A549 (cell line): ENCODE measurements around the gene SPTB.

Source experiments
- EHMT2 ChIP-seq: fragments of 200-600 bp; sonication (generic); IDR thresholded peaks from 2 replicates; pipeline ENCODE4 v1.6.1; 2016; ENCODE audit warnings: antibody characterized with exemption, low read depth, mild to moderate bottlenecking, moderate library complexity
- EP300 ChIP-seq, 2 experiments: fragments of >200 bp; sonication (Bioruptor Twin); formaldehyde crosslinking; IDR thresholded peaks; 2 replicates in 1 of 2; 3 replicates in 1 of 2; pipeline ENCODE4 v1.6.1; 2016 to 2017
- POLR2A ChIP-seq: IDR thresholded peaks from 2 replicates; pipeline ENCODE4 v1.6.1; 2012; ENCODE audit warnings: mild to moderate bottlenecking, low read length
- RCOR1 ChIP-seq: fragments of 150-350 bp; IDR thresholded peaks from 2 replicates; pipeline ENCODE4 v1.6.1; 2014; ENCODE audit warnings: antibody characterized with exemption, low read length, low read depth
- RFX5 ChIP-seq: fragments of 450-650 bp; IDR thresholded peaks from 2 replicates; pipeline ENCODE4 v1.7.1; 2014; ENCODE audit warnings: antibody characterized with exemption, mild to moderate bottlenecking, moderate library complexity
- RNF2 ChIP-seq: fragments of 200-600 bp; sonication (generic); IDR thresholded peaks from 2 replicates; pipeline ENCODE4 v1.6.1; 2016; ENCODE audit warnings: low read depth, mild to moderate bottlenecking, antibody characterized with exemption, moderate library complexity, borderline replicate concordance
- TF ChIP-seq, protein P1 (sequence below): fragments of 200-600 bp; sonication (generic); IDR thresholded peaks from 2 replicates; pipeline ENCODE4 v1.6.1; 2016; ENCODE audit warnings: antibody characterized with exemption, mild to moderate bottlenecking, moderate library complexity
- TF ChIP-seq, protein P2 (sequence below): fragments of >200 bp; sonication (Bioruptor Twin); formaldehyde crosslinking; IDR thresholded peaks from 3 replicates; pipeline ENCODE4 v1.5.1; 2016

DNA sequence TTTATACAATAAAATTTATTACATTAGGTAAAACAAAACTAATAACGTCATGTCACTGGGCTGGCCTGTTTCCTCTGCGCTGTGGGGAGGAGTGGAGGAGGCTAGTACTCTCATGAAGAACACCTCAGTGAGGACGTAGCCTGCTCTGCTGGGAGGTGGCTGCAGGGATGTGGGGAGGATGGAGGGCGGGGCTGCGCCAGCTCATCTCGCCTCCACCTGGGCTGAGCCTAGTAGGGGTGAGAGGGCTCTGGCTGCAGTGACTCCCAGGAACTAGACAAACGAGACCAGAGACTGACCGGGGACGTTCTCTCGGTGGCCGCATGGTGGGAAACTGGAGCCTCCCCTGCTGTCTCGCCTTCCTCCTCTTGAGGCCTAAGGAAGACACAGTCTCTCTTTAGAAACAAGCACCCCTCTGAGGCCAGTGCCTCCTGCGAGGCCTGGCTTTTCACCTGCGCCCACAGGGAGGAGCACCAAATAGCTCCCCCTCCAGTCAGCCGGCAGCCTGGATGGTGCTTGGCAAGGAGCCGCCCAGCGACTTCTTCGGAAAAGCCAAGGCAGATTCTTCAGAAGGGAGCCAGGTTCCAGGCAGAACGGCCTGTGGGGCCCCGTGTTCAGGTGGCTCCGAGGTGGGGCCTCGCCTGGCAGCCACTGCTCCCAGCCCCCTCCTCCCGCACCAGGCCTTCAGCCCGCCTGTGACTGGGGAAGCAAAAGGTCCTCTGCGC, 113.1 kb downstream of the SPTB start:
- TF ChIP-seq RFX5 (no peak), EHMT2 (no peak), RNF2 (no peak), POLR2A (no peak), RCOR1 (no peak), EP300 (IDR thresholded peaks at IDR 0.05) (no peak)
- TF ChIP-seq, protein P1, sequence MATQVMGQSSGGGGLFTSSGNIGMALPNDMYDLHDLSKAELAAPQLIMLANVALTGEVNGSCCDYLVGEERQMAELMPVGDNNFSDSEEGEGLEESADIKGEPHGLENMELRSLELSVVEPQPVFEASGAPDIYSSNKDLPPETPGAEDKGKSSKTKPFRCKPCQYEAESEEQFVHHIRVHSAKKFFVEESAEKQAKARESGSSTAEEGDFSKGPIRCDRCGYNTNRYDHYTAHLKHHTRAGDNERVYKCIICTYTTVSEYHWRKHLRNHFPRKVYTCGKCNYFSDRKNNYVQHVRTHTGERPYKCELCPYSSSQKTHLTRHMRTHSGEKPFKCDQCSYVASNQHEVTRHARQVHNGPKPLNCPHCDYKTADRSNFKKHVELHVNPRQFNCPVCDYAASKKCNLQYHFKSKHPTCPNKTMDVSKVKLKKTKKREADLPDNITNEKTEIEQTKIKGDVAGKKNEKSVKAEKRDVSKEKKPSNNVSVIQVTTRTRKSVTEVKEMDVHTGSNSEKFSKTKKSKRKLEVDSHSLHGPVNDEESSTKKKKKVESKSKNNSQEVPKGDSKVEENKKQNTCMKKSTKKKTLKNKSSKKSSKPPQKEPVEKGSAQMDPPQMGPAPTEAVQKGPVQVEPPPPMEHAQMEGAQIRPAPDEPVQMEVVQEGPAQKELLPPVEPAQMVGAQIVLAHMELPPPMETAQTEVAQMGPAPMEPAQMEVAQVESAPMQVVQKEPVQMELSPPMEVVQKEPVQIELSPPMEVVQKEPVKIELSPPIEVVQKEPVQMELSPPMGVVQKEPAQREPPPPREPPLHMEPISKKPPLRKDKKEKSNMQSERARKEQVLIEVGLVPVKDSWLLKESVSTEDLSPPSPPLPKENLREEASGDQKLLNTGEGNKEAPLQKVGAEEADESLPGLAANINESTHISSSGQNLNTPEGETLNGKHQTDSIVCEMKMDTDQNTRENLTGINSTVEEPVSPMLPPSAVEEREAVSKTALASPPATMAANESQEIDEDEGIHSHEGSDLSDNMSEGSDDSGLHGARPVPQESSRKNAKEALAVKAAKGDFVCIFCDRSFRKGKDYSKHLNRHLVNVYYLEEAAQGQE: no peak
- TF ChIP-seq, protein P2, sequence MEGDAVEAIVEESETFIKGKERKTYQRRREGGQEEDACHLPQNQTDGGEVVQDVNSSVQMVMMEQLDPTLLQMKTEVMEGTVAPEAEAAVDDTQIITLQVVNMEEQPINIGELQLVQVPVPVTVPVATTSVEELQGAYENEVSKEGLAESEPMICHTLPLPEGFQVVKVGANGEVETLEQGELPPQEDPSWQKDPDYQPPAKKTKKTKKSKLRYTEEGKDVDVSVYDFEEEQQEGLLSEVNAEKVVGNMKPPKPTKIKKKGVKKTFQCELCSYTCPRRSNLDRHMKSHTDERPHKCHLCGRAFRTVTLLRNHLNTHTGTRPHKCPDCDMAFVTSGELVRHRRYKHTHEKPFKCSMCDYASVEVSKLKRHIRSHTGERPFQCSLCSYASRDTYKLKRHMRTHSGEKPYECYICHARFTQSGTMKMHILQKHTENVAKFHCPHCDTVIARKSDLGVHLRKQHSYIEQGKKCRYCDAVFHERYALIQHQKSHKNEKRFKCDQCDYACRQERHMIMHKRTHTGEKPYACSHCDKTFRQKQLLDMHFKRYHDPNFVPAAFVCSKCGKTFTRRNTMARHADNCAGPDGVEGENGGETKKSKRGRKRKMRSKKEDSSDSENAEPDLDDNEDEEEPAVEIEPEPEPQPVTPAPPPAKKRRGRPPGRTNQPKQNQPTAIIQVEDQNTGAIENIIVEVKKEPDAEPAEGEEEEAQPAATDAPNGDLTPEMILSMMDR: no peak
